Umbilical cord (tissue), 2 donors: ENCODE data around the gene PDRG1. TPM values are rescaled to one million over a fixed set of nuclear protein-coding genes. Genes with fewer than 3 reads are reported as not detected.

Experiments used
- DNase-seq: peaks from one replicate; pipeline ENCODE4 v3.0.0-alpha.2; 2015; ENCODE audit warnings: low spot score
- total RNA-seq: library from RNA; depleted of rRNA; stranded (reverse); fragments of >200 nt; gene quantifications from one replicate; pipeline ENCODE4 v1.2.3, GENCODE V29; 2014; ENCODE audit warnings: low replicate concordance; ENCODE audit not compliant: insufficient read depth

The PDRG1 gene
- total RNA-seq, 1 donor from 2014 or later, result 1.2 TPM

DNA sequence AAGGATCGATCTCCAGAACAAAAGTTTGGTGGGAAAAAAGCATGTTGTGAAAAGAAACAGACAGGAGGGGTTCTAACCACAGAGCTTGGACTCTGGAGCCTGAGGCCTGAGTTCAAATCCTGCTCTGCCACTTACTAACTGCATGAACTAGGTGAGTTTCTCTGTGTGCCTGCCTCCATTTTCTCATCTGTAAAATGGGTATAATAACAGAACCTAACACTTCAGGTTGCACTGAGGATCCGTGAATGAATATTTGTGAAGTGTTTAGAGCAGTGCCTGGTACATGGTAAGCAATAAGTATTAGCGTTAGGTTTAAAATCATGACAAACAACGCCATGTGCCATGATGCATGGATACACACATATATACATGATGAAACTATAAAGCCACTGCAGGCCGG, 44.8 kb downstream of the PDRG1 start:
- DNase-seq, result no peak

DNA sequence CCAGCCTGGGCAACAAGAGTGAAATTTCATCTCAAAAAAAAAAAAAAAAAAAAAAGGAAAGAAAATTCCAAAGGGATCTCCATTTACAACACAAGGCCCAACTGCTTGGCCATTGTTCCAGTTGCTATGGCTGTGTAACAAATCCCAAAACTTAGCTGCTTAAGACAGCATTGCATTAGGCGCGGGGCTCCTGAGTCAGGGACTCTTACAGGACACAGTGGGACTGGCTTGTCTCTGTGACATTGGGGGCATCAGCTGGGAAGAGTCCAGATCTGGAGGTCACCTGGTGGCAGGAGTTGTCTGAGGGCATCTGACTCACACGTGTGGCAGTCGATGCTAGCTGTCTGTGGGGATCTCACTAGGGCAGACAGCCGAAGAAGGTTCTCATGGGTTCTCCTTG, 45.8 kb downstream of the PDRG1 start:
- DNase-seq, result no peak

DNA sequence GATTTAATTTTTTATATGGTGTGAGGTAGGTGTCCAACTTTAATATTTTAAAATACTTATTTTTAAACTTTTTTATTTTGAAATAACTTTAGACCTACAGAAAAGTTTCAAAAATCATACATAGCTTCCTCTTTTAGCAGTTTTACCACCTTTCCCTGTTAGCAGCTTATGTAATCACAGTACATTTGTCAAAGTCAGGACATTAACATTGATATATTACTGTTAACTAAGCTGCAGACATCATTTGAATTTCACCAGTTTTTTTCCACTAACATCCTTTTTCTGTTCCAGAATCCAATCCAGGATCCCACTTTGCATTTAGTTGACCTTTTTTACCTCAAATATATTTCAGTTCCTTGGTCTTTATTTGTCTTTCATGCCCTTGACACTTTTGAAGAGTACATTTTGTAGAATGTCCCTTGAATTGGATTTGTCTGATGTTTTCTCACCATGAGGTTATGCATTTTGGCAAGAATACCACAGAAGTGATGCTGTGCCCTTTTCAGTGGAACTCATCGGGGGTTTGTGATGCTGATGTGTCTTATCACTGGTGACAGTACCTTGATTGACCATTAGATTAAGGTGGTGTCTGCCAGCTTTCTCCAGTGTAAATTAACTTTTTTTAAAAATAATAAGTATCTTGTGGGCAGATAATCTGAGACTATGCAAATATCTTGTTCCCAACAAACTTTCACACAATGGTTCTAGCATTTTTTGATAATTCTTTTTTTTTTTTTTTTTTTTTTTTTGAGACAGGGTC, 48.0 kb downstream of the PDRG1 start:
- DNase-seq, result no peak

DNA sequence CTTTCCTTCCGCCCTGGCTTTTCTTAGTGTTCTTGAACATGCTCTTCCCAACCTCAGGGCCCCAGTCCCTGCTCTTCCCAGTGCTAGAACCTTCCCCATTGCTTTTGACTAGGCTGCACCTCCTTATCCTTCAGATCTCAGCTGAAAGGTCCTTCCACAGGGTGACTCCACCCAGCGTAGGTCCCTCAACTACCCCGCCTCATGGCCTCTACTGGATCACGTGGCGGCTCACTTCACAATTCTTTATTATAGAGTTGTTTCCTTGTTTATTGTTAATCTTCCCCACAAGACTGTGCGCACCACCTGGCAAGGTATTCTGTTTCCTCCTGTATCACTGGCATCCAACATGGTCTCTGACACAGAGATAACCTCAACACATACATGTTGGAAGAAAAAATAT, 50.2 kb downstream of the PDRG1 start:
- no peak for DNase-seq

DNA sequence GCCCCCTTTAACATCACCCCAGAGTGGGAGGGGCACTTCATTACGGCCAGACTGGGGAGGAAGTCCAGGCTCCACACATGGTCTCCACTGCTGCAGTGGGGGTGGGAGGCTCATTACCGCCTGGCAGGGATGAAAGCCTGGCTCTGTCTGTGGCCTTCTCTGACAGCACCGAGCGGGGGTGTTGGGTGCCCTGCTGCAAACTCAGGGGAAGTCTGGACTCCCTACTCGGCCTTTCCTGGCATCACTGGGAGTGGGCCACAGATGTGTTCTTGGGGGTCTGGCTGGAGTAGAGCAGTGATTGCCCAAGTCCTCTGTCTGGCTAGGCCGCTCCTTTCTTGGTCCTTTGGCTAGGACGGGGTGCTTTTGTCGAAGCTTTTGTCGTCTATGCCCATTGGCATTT, 54.3 kb downstream of the PDRG1 start:
- DNase-seq, result no peak

DNA sequence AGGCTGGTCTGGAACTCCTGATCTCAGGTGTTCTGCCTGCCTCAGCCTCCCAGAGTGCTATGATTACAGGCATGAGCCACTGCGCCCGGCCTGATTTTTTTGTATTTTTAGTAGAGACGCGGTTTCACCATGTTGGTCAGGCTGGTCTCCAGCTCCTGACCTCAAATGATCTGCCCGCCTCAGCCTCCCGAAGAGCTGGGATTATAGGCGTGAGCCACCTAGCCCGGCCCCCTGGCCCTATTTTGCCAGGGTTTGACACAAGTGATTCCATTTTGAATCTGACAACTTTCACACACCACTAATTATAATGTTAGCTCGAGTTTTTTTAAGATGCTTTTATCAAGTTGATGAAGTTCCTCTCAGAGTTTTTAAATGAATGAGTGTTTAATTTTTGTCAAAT, 55.8 kb downstream of the PDRG1 start:
- DNase-seq, result no peak

DNA sequence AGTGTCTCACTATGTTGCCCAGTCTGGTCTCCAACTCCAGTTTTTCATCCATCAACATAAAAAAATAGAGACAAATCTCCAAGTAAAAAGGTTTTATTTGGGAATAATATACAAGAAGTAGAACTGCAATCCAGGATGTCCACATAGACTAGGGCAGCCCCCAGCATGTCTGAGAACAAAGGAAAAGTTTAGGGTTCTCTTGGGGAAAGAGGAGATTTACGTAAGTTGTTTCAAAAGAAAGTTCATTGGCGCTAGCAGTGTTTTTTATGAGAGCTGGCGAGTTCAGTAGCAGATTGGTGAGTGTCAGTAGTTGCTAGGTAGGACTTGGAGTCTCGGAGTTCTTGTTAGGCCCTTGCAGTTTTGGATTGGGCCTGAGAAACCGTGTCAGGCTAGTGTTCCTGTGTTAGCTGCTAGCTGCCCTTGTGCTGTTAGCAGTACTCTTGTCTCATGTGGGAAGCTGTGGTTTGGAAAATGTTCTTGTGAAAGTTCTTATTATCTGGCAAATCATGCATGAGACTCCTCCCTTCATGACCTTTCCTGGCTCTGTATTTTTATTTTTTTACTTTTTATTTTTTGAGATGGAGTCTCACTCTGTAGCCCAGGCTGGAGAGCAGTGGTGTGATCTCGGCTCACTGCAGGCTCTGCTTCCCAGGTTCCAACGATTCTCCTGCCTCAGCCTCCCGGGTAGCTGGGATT, 56.7 kb downstream of the PDRG1 start:
- DNase-seq, result peak; percentile 35

Other genes with a start within 250 kb of the PDRG1 start
- 37.8 TPM for gene BCL2L1, start 229.2 kb downstream of the PDRG1 start, total RNA-seq
- 5.3 TPM for gene TPX2, start 212.8 kb downstream of the PDRG1 start, total RNA-seq
- 0.72 TPM for gene MYLK2, start 132.7 kb downstream of the PDRG1 start, total RNA-seq
- gene FOXS1, start 106.4 kb downstream of the PDRG1 start, total RNA-seq, result 0.72 TPM
- 6.0 TPM for gene DUSP15, start 81.5 kb downstream of the PDRG1 start, total RNA-seq
- 5.8 TPM for gene TTLL9, start 81.4 kb downstream of the PDRG1 start, total RNA-seq
- gene XKR7, start 16.1 kb upstream of the PDRG1 start, total RNA-seq, result 0.48 TPM
- 7.9 TPM for gene CCM2L, start 58.4 kb upstream of the PDRG1 start, total RNA-seq
- 6.0 TPM for gene HCK, start 100.2 kb upstream of the PDRG1 start, total RNA-seq
- 12.5 TPM for gene TM9SF4, start 157.7 kb upstream of the PDRG1 start, total RNA-seq